Panc1 (cell line): Measurements from ENCODE around the gene PSENEN. TPM values are rescaled to one million over a fixed set of nuclear protein-coding genes. Genes with fewer than 3 reads are reported as not detected.

ENCODE experiments used
- ATAC-seq: fragments of 200-7000 bp; cut with Tn5 transposase; 2 replicates; pipeline ENCODE4 v1.9.1; 2020; ENCODE audit warnings: mild to moderate bottlenecking, moderate library complexity
- BruUV-seq: library from RNA; stranded (reverse); fragments of 400-500 nt; replicated peaks from 2 replicates; lab custom pipeline; 2021; lab: Mats Ljungman, UMichigan
- CTCF ChIA-PET: fragments of 300-600 bp; sonication (Branson Sonifier 250); formaldehyde crosslinking; loops from one replicate; lab custom pipeline; 2022; ENCODE audit warnings: antibody characterized with exemption; lab: Charles Lee
- POLR2A ChIA-PET: fragments of 300-600 bp; sonication (Branson Sonifier 250); formaldehyde crosslinking; loops from one replicate; lab custom pipeline; 2022; ENCODE audit warnings: antibody characterized with exemption; lab: Charles Lee
- DNase-seq: peaks from one replicate; pipeline ENCODE4 v3.0.0-alpha.2; 2010; ENCODE audit warnings: low read depth, low spot score
- H3K27ac ChIP-seq: 2 replicates; pipeline ENCODE4 v1.5.1; 2011; ENCODE audit warnings: mild to moderate bottlenecking, low read length, inconsistent platforms
- H3K27me3 ChIP-seq: fragments of 200-500 bp; sonication (Bioruptor generic); 2 replicates; pipeline ENCODE4 v1.6.0; 2014; ENCODE audit warnings: low read length, inconsistent platforms; ENCODE audit not compliant: control insufficient read depth, insufficient read depth
- H3K36me3 ChIP-seq: fragments of 200-500 bp; sonication (Bioruptor generic); 2 replicates; pipeline ENCODE4 v1.5.1; 2014; ENCODE audit warnings: inconsistent platforms, mild to moderate bottlenecking, low read length, moderate library complexity; ENCODE audit not compliant: control insufficient read depth, insufficient read depth
- H3K4me1 ChIP-seq: 2 replicates; pipeline ENCODE4 v1.5.1; 2011; ENCODE audit warnings: inconsistent platforms, mild to moderate bottlenecking, low read length, moderate library complexity; ENCODE audit not compliant: control insufficient read depth, insufficient read depth
- H3K4me3 ChIP-seq, 2 experiments: 2 replicates each; pipeline ENCODE4 v1.5.1; 2011 to 2012; ENCODE audit warnings: low read depth in 2 of 2, low read length in 2 of 2, mild to moderate bottlenecking in 2 of 2, inconsistent platforms in 1 of 2, moderate library complexity in 1 of 2
- H3K9me3 ChIP-seq: fragments of 200-500 bp; sonication (Bioruptor generic); 2 replicates; pipeline ENCODE4 v1.5.1; 2014; ENCODE audit warnings: low read depth, mild to moderate bottlenecking, inconsistent platforms, low read length, moderate library complexity; ENCODE audit not compliant: control insufficient read depth, insufficient read depth
- CTCF ChIP-seq: fragments of 450-650 bp; IDR thresholded peaks from 2 replicates; pipeline ENCODE4 v1.5.1; 2017; ENCODE audit warnings: mild to moderate bottlenecking
- POLR2AphosphoS5 ChIP-seq: IDR thresholded peaks from 2 replicates; pipeline ENCODE4 v1.6.1; 2012; ENCODE audit warnings: mild to moderate bottlenecking, low read depth, low read length, moderate library complexity
- REST ChIP-seq, 2 experiments: IDR thresholded peaks; 2 replicates each; pipeline ENCODE4 v1.6.1; 2011 to 2012; ENCODE audit warnings: low read depth in 2 of 2, control low read depth in 1 of 2, low read length in 1 of 2, mild to moderate bottlenecking in 1 of 2, moderate library complexity in 1 of 2; ENCODE audit not compliant: insufficient read depth in 1 of 2
- SIN3A ChIP-seq: IDR thresholded peaks from 2 replicates; pipeline ENCODE4 v1.6.1; 2012; ENCODE audit warnings: low read depth, mild to moderate bottlenecking, low read length, moderate library complexity, borderline replicate concordance; ENCODE audit not compliant: insufficient read depth
- TCF7L2 ChIP-seq: IDR thresholded peaks from 2 replicates; pipeline ENCODE4 v1.6.1; 2011; ENCODE audit warnings: mild to moderate bottlenecking, low read depth, low read length, inconsistent platforms
- in situ Hi-C: cut with HindIII; loops from 2 replicates; pipeline ENCODE4 v1.10.0; 2016; ENCODE audit warnings: low sequenced_read_pairs, low pct_unique_long_range_greater_than_20kb
- intact Hi-C: fragments of 100-400 bp; cut with micrococcal nuclease; formaldehyde crosslinking; loops from one replicate; pipeline ENCODE4 v1.10.0; 2022; ENCODE audit not compliant: unreplicated experiment
- total RNA-seq: library from RNA; stranded (reverse); gene quantifications from one replicate; pipeline ENCODE4 v1.2.1, GENCODE V29; 2021; ENCODE audit not compliant: unreplicated experiment

The PSENEN gene
- total RNA-seq, 1 experiment from 2014 or later = 169 TPM

GRCh38 chr19:35752746-35753350 lies 7.4 kb downstream of the PSENEN start:
- H3K4me1 ChIP-seq = peaks cover 12% of the 10 kb centered on the region
- DNase-seq = no peak
- TF ChIP-seq SIN3A (no peak), TCF7L2 (no peak), CTCF (no peak), REST (IDR thresholded peaks at IDR 0.05; ENCODE audit: insufficient read depth in 1 of 2, low read depth in 2 of 2, low read length in 1 of 2) (no peak), POLR2AphosphoS5 (no peak)
- no peak overlapping the region for H3K4me3 ChIP-seq
- H3K9me3 ChIP-seq = no peaks in the 10 kb centered on the region
- ChIA-PET POLR2A (no interaction called here), CTCF (interaction anchor here (0.5 kb wide), 1 partner anchor 186 kb away, joined by 9 read pairs; no protein-coding TSS in a partner anchor)
- ATAC-seq = no peak
- no peaks in the 10 kb centered on the region for H3K36me3 ChIP-seq
- H3K27me3 ChIP-seq = no peaks in the 10 kb centered on the region
- no peak overlapping the region for H3K27ac ChIP-seq
- BruUV-seq = no TSS peak
- intact Hi-C loops = no loop called here
- in situ Hi-C loops = no loop called here

- TF ChIP-seq SIN3A (no peak), CTCF (no peak)
- H3K36me3 ChIP-seq = no peaks in the 10 kb centered on the region
- no peak overlapping the region for H3K27ac ChIP-seq
- no peak overlapping the region for H3K4me3 ChIP-seq
- in situ Hi-C loops (no loop called here), intact Hi-C loops (no loop called here)
- H3K9me3 ChIP-seq = no peaks in the 10 kb centered on the region
- peaks cover 10% of the 10 kb centered on the region for H3K4me1 ChIP-seq
- ChIA-PET CTCF (no interaction called here), POLR2A (interaction anchor here (0.6 kb wide), 1 partner anchor 8 kb away, joined by 5 read pairs; the partner anchor contains the start of genes PSENEN and U2AF1L4)
- H3K27me3 ChIP-seq = no peaks in the 10 kb centered on the region
- no TSS peak for BruUV-seq
- no peak for DNase-seq
- no peak for ATAC-seq
Observed at GRCh38 chr19:35753634-35754369, 8.4 kb downstream of the PSENEN start.
